Measurements from ENCODE around the gene SOX13.

DNA sequence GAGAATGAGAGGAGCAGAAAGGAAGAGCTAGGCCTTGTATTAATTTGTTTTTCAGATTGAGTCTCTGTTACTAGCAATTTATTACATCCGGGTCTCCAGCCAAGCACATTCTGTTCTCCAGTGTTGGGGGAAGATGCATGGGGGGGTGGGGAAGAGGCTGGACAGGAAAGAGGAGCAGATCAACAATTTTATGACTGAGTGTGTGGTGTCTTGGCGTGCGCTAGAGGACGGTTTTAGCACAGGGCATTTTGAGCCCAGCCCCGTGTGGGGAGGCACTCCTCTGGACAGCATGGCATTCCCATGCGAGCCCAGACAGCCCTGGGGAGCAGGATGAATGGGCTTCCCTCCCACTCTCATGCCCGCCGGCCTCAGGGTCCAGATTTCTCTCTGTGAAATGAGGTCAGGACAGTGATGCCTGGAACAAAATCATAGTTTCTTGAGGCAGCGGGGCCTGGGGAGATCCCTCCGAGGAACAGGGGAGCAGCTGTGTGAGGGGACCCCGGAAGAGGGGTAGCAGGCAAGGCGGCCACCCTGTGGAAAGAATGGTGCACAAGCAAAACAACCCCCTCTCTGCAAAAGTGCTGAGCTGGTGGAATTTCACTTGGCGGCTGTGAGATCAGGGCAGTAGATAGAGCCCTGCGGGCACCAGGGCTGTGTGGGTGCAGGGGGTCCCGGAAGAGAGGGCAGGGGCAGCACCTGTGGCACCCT lies 16.3 kb downstream of the SOX13 start:
- TF ChIP-seq, protein P1, sequence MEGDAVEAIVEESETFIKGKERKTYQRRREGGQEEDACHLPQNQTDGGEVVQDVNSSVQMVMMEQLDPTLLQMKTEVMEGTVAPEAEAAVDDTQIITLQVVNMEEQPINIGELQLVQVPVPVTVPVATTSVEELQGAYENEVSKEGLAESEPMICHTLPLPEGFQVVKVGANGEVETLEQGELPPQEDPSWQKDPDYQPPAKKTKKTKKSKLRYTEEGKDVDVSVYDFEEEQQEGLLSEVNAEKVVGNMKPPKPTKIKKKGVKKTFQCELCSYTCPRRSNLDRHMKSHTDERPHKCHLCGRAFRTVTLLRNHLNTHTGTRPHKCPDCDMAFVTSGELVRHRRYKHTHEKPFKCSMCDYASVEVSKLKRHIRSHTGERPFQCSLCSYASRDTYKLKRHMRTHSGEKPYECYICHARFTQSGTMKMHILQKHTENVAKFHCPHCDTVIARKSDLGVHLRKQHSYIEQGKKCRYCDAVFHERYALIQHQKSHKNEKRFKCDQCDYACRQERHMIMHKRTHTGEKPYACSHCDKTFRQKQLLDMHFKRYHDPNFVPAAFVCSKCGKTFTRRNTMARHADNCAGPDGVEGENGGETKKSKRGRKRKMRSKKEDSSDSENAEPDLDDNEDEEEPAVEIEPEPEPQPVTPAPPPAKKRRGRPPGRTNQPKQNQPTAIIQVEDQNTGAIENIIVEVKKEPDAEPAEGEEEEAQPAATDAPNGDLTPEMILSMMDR (conservative IDR thresholded peaks at IDR 0.05; ENCODE audit: low read depth, low read length) = no peak
- TF ChIP-seq EZH2 (IDR thresholded peaks at IDR 0.05; ENCODE audit: low read length, unreplicated experiment) (no peak), EZH2phosphoT487 (IDR thresholded peaks at IDR 0.05; ENCODE audit: borderline replicate concordance, low read length) (no peak)

All from PC-3 (cell line).